OCI-LY7 (cell line): Measurements from ENCODE around the gene PDSS2. TPM values are rescaled to one million over a fixed set of nuclear protein-coding genes. Genes with fewer than 3 reads are reported as not detected.

Source experiments
- BruUV-seq: library from RNA; stranded (reverse); fragments of 400-500 nt; replicated peaks from 2 replicates; lab custom pipeline; 2021; lab: Mats Ljungman, UMichigan
- CTCF ChIA-PET: fragments of 300-600 bp; sonication (Branson Sonifier 250); formaldehyde crosslinking; loops from one replicate; lab custom pipeline; 2022; ENCODE audit warnings: antibody characterized with exemption; ENCODE audit not compliant: unreplicated experiment; lab: Charles Lee
- POLR2A ChIA-PET: fragments of 300-600 bp; sonication (Branson Sonifier 250); formaldehyde crosslinking; loops from one replicate; lab custom pipeline; 2022; ENCODE audit warnings: antibody characterized with exemption; lab: Charles Lee
- DNase-seq: peaks from one replicate; pipeline ENCODE4 v3.0.0-alpha.2; 2015; ENCODE audit warnings: low spot score
- H2AFZ ChIP-seq: fragments of 200-600 bp; sonication (generic), shearing (Covaris generic); 2 replicates; pipeline ENCODE4 v1.6.1; 2014; ENCODE audit warnings: mild to moderate bottlenecking, antibody characterized with exemption, low read length, moderate library complexity
- H3K27ac ChIP-seq: fragments of 200-600 bp; sonication (generic); 2 replicates; pipeline ENCODE4 v1.5.1; 2014; ENCODE audit warnings: mixed run types, low read depth, mild to moderate bottlenecking, moderate library complexity, low read length, inconsistent platforms; ENCODE audit not compliant: poor library complexity, severe bottlenecking
- H3K36me3 ChIP-seq: fragments of 200-600 bp; sonication (generic); 2 replicates; pipeline ENCODE4 v1.6.1; 2014; ENCODE audit warnings: mild to moderate bottlenecking, antibody characterized with exemption, low read length, moderate library complexity, mixed read lengths; ENCODE audit not compliant: insufficient read depth
- H3K4me1 ChIP-seq: fragments of 200-600 bp; sonication (generic); 2 replicates; pipeline ENCODE4 v1.5.1; 2014; ENCODE audit warnings: mild to moderate bottlenecking, low read length; ENCODE audit not compliant: insufficient read depth, poor library complexity, severe bottlenecking
- H3K4me2 ChIP-seq: fragments of 200-600 bp; sonication (generic); 2 replicates; pipeline ENCODE4 v1.6.1; 2014; ENCODE audit warnings: mild to moderate bottlenecking, low read length
- H3K4me3 ChIP-seq: fragments of 200-600 bp; sonication (generic); 2 replicates; pipeline ENCODE4 v1.5.1; 2014; ENCODE audit warnings: mild to moderate bottlenecking, low read depth, low read length; ENCODE audit not compliant: poor library complexity, severe bottlenecking
- H3K79me2 ChIP-seq: fragments of 200-600 bp; sonication (generic); 2 replicates; pipeline ENCODE4 v1.6.1; 2016; ENCODE audit warnings: low read depth, mild to moderate bottlenecking, low read length, moderate library complexity, mixed read lengths; ENCODE audit not compliant: insufficient read depth
- H3K9me2 ChIP-seq: fragments of 200-600 bp; sonication (generic); 2 replicates; pipeline ENCODE4 v1.6.1; 2016; ENCODE audit warnings: mild to moderate bottlenecking, low read length, mixed read lengths; ENCODE audit not compliant: insufficient read depth
- H3K9me3 ChIP-seq: fragments of 200-600 bp; sonication (generic); 2 replicates; pipeline ENCODE4 v1.6.1; 2014; ENCODE audit warnings: mild to moderate bottlenecking, mixed run types, low read length, mixed read lengths
- H4K20me1 ChIP-seq: fragments of 200-600 bp; sonication (generic); 2 replicates; pipeline ENCODE4 v1.6.1; 2014; ENCODE audit warnings: mild to moderate bottlenecking, antibody characterized with exemption, low read length, moderate library complexity, mixed read lengths; ENCODE audit not compliant: insufficient read depth
- EZH2phosphoT487 ChIP-seq: fragments of 200-600 bp; sonication (generic); IDR thresholded peaks from 2 replicates; pipeline ENCODE4 v1.6.1; 2018; ENCODE audit warnings: low read depth, borderline replicate concordance, mild to moderate bottlenecking, mixed run types, antibody characterized with exemption, low read length, moderate library complexity, mixed read lengths
- intact Hi-C: fragments of 100-400 bp; cut with micrococcal nuclease; formaldehyde crosslinking; loops from one replicate; pipeline ENCODE4 v1.10.0; 2022; ENCODE audit not compliant: unreplicated experiment
- total RNA-seq, 2 experiments: library from RNA; depleted of rRNA in 1 of 2; stranded (reverse); fragments of >200 nt in 1 of 2; shearing (Covaris generic) in 1 of 2; gene quantifications; 2 replicates each; pipeline ENCODE4 v1.2.3, GENCODE V29; 2014 to 2022
- TF ChIP-seq, protein P1 (sequence below): fragments of 200-600 bp; sonication (generic); conservative IDR thresholded peaks from 2 replicates; pipeline ENCODE4 v1.5.1; 2014; ENCODE audit warnings: mild to moderate bottlenecking, antibody characterized with exemption, low read length, moderate library complexity, mixed read lengths

The PDSS2 gene
- total RNA-seq, 2 experiments from 2014 or later: 14.7 to 24.9 TPM

DNA sequence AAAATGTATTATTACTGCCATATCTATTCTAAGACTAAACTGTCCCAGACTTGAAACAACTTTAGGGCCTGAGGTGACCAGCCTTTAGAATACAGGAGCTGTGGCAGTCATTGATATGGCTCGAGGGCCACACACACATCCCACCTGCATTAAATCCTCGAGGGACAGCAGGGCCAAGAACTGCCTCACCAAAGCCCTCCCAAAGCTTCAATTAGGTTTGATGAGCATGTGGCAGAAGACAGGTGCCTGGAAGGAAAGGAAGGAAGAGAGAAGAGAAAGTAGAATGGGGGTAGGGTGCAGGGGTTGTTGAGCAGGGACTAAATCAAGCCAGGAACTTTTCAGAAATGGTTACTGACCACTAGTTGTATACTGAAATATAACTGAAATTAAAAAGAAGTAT is 115.0 kb downstream of the PDSS2 start:
- no peaks in the 10 kb centered on the region for H3K9me3 ChIP-seq
- peak; percentile 64 for DNase-seq
- ChIA-PET POLR2A (interaction anchor here (0.7 kb wide), 1 partner anchor 91 kb away, joined by 3 read pairs; no protein-coding TSS in a partner anchor), CTCF (no interaction called here)
- H3K79me2 ChIP-seq: no peaks in the 10 kb centered on the region
- intact Hi-C loops: no loop called here
- no peak overlapping the region for H2AFZ ChIP-seq
- H4K20me1 ChIP-seq: no peaks in the 10 kb centered on the region
- no peak overlapping the region for H3K27ac ChIP-seq
- H3K4me3 ChIP-seq: no peak overlapping the region
- BruUV-seq: no TSS peak
- H3K4me2 ChIP-seq: peak overlapping the region; percentile 31
- no peaks in the 10 kb centered on the region for H3K36me3 ChIP-seq
- peaks cover 20% of the 10 kb centered on the region for H3K4me1 ChIP-seq
- no peaks in the 10 kb centered on the region for H3K9me2 ChIP-seq
- TF ChIP-seq, protein P1, sequence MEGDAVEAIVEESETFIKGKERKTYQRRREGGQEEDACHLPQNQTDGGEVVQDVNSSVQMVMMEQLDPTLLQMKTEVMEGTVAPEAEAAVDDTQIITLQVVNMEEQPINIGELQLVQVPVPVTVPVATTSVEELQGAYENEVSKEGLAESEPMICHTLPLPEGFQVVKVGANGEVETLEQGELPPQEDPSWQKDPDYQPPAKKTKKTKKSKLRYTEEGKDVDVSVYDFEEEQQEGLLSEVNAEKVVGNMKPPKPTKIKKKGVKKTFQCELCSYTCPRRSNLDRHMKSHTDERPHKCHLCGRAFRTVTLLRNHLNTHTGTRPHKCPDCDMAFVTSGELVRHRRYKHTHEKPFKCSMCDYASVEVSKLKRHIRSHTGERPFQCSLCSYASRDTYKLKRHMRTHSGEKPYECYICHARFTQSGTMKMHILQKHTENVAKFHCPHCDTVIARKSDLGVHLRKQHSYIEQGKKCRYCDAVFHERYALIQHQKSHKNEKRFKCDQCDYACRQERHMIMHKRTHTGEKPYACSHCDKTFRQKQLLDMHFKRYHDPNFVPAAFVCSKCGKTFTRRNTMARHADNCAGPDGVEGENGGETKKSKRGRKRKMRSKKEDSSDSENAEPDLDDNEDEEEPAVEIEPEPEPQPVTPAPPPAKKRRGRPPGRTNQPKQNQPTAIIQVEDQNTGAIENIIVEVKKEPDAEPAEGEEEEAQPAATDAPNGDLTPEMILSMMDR: no peak
- TF ChIP-seq EZH2phosphoT487: no peak

DNA sequence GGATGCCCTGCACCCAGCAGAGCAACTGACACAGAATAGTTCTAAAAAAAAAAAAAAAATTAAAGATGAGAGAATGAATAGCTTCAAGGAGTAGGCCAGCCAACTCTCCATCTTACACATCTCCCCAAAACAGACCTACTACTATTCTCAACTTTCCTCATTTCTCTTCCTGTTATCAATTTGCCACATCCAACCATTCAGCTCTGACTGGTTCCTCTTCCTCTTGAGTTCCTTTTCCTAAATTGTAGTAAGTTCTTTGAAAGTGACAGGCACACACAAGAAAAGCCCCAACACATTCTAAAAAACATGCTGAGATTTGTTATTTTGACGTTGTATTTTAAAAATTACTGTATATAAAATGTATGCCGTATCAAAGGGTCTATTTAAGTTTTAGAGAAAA is 117.2 kb downstream of the PDSS2 start:
- CTCF ChIA-PET: no interaction called here
- no peak overlapping the region for H3K4me3 ChIP-seq

DNA sequence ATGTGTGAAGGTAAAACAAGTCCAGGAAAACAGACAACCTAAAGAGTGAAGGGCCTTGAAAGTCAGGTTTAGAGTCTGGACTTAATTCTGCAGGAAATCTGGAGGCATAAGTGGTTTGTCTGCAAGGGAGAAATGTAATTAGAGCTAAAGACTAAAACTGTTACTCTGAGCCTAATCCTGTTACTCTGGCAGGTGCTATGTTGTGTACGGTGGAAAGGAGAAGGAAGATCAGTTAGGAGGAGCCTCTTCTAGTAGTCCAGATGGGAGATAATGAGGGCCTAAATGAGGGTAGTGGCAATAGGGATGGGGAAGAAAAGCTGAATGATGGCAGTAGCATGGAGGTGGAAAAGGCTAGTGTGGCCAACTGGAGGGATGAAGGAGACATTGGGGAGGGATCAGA is 118.5 kb downstream of the PDSS2 start:
- POLR2A ChIA-PET: interaction anchor here (0.6 to 4.1 kb wide), 7 partner anchors 8 to 420 kb away, joined by 3 to 16 read pairs (median 4); no protein-coding TSS in a partner anchor
- CTCF ChIA-PET: interaction anchor here (0.8 kb wide), 1 partner anchor 22 kb away, joined by 3 read pairs; no protein-coding TSS in a partner anchor
- BruUV-seq: no TSS peak

More for the DNA sequence above, 117.2 kb downstream of the PDSS2 start:
- TF ChIP-seq, protein P1: no peak
- no peak for TF ChIP-seq EZH2phosphoT487
- BruUV-seq: no TSS peak
- Histone ChIP-seq H3K36me3 (no peaks in the 10 kb centered on the region), H3K79me2 (no peaks in the 10 kb centered on the region), H4K20me1 (no peaks in the 10 kb centered on the region), H3K9me3 (no peaks in the 10 kb centered on the region), H2AFZ (no peak overlapping the region), H3K4me2 (no peak overlapping the region), H3K27ac (no peak overlapping the region), H3K4me1 (peaks cover 20% of the 10 kb centered on the region), H3K9me2 (no peaks in the 10 kb centered on the region)
- intact Hi-C loops: no loop called here
- POLR2A ChIA-PET: no interaction called here
- no peak for DNase-seq

More for the DNA sequence above, 118.5 kb downstream of the PDSS2 start:
- no peaks in the 10 kb centered on the region for H4K20me1 ChIP-seq
- H3K4me2 ChIP-seq: no peak overlapping the region
- H3K9me3 ChIP-seq: no peaks in the 10 kb centered on the region
- no peak overlapping the region for H3K4me3 ChIP-seq
- H3K9me2 ChIP-seq: no peaks in the 10 kb centered on the region
- H3K27ac ChIP-seq: no peak overlapping the region
- no peaks in the 10 kb centered on the region for H3K79me2 ChIP-seq
- intact Hi-C loops: no loop called here
- TF ChIP-seq, protein P1: no peak
- no peak for TF ChIP-seq EZH2phosphoT487
- DNase-seq: no peak
- H2AFZ ChIP-seq: no peak overlapping the region
- H3K4me1 ChIP-seq: peaks cover 20% of the 10 kb centered on the region
- H3K36me3 ChIP-seq: no peaks in the 10 kb centered on the region
